Type B pancreatic cell (in vitro differentiated cells): Measurements from ENCODE around the gene MMP2. TPM values are rescaled to one million over a fixed set of nuclear protein-coding genes. Genes with fewer than 3 reads are reported as not detected.

ENCODE experiments used
- DNase-seq: peaks from one replicate; pipeline ENCODE4 v3.0.0; 2021; ENCODE audit warnings: mixed read lengths; ENCODE audit not compliant: unreplicated experiment; ENCODE audit errors: extremely low spot score
- H3K27ac Mint-ChIP-seq: 2 replicates; pipeline ENCODE4 v1.8.0; 2021; ENCODE audit warnings: mild to moderate bottlenecking, mixed read lengths
- H3K27me3 Mint-ChIP-seq: 2 replicates; pipeline ENCODE4 v1.8.0; 2021; ENCODE audit warnings: mixed read lengths
- H3K36me3 Mint-ChIP-seq: 2 replicates; pipeline ENCODE4 v1.8.0; 2021; ENCODE audit warnings: mixed read lengths
- H3K4me1 Mint-ChIP-seq: one replicate; pipeline ENCODE4 v1.8.0; 2021; ENCODE audit warnings: mixed read lengths; ENCODE audit not compliant: unreplicated experiment
- H3K4me3 Mint-ChIP-seq: 2 replicates; pipeline ENCODE4 v1.8.0; 2021; ENCODE audit warnings: mild to moderate bottlenecking, mixed read lengths
- H3K9me3 Mint-ChIP-seq: 2 replicates; pipeline ENCODE4 v1.8.0; 2021; ENCODE audit warnings: mixed read lengths
- total RNA-seq: library from RNA; stranded (reverse); gene quantifications from 2 replicates; pipeline ENCODE4 v1.2.1, GENCODE V29; 2021; ENCODE audit warnings: low replicate concordance
- TF ChIP-seq, protein P1 (sequence below): fragments of 200-600 bp; sonication (generic); conservative IDR thresholded peaks from 2 replicates; pipeline ENCODE4 v1.5.0; 2021; ENCODE audit warnings: antibody characterized with exemption, mild to moderate bottlenecking

The MMP2 gene
- total RNA-seq, 1 donor from 2014 or later: 106 TPM

- H3K9me3 Mint-ChIP-seq: no peaks in the 10 kb centered on the region
- no peak overlapping the region for H3K4me3 Mint-ChIP-seq
- no peak for DNase-seq
- H3K27me3 Mint-ChIP-seq: peaks cover 9% of the 10 kb centered on the region
- peaks cover 34% of the 10 kb centered on the region for H3K36me3 Mint-ChIP-seq
- H3K27ac Mint-ChIP-seq: no peak overlapping the region
- TF ChIP-seq, protein P1, sequence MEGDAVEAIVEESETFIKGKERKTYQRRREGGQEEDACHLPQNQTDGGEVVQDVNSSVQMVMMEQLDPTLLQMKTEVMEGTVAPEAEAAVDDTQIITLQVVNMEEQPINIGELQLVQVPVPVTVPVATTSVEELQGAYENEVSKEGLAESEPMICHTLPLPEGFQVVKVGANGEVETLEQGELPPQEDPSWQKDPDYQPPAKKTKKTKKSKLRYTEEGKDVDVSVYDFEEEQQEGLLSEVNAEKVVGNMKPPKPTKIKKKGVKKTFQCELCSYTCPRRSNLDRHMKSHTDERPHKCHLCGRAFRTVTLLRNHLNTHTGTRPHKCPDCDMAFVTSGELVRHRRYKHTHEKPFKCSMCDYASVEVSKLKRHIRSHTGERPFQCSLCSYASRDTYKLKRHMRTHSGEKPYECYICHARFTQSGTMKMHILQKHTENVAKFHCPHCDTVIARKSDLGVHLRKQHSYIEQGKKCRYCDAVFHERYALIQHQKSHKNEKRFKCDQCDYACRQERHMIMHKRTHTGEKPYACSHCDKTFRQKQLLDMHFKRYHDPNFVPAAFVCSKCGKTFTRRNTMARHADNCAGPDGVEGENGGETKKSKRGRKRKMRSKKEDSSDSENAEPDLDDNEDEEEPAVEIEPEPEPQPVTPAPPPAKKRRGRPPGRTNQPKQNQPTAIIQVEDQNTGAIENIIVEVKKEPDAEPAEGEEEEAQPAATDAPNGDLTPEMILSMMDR: no peak
- H3K4me1 Mint-ChIP-seq: no peaks in the 10 kb centered on the region
Observed at GRCh38 chr16:55489119-55489955, 10.3 kb downstream of the MMP2 start.

DNA sequence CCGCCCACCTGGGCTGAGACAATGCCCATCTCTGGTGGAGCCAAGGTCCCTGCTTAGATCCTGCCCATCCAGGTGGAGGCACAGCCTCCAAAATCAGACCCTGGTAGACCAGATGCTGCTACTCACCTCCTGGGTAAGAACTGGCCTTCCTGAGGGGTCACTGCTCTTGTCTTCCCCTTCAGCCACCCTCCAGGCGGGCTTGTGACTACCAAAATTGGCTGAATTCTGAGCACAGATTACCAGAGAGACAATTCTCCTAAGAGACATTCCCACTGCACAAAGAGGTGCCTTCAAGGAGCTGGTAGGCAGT is 10.9 kb downstream of the MMP2 start:
- no peaks in the 10 kb centered on the region for H3K9me3 Mint-ChIP-seq
- no peak overlapping the region for H3K4me3 Mint-ChIP-seq
- peaks cover 7% of the 10 kb centered on the region for H3K27me3 Mint-ChIP-seq
- no peak for DNase-seq
- TF ChIP-seq, protein P1: no peak
- H3K36me3 Mint-ChIP-seq: peaks cover 28% of the 10 kb centered on the region
- peaks cover 5% of the 10 kb centered on the region for H3K4me1 Mint-ChIP-seq
- H3K27ac Mint-ChIP-seq: no peak overlapping the region

DNA sequence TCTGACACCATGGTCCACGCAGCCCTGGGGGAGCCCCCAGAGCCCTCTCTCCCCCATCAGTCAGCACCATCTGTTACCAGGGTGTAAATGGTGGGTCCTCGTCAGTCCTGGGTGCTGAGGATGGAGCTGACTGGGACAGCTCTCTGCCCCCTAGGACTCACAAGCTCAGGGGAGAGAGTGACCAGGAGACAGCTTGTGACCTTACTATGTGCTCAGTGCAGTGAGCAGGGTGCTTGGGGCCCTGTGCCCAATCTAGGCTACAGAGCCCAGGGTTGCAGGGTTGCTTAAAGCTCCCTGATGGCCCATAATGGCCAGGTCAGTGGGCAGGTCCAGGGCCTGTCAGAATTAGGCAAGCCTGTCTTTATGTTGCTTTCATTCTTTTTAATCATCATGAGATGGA is 11.3 kb downstream of the MMP2 start:
- no peak for DNase-seq

GRCh38 chr16:55491691-55492090 is 12.7 kb downstream of the MMP2 start:
- no peak overlapping the region for H3K27ac Mint-ChIP-seq
- H3K9me3 Mint-ChIP-seq: no peaks in the 10 kb centered on the region
- H3K4me3 Mint-ChIP-seq: no peak overlapping the region
- H3K36me3 Mint-ChIP-seq: peaks cover 16% of the 10 kb centered on the region
- TF ChIP-seq, protein P1: no peak
- peaks cover 6% of the 10 kb centered on the region for H3K27me3 Mint-ChIP-seq
- no peak for DNase-seq
- H3K4me1 Mint-ChIP-seq: peaks cover 18% of the 10 kb centered on the region

More for the DNA sequence above, 11.3 kb downstream of the MMP2 start:
- Mint-ChIP-seq H3K9me3 (no peaks in the 10 kb centered on the region), H3K4me3 (no peak overlapping the region), H3K27ac (no peak overlapping the region), H3K27me3 (peaks cover 6% of the 10 kb centered on the region), H3K36me3 (peaks cover 27% of the 10 kb centered on the region), H3K4me1 (peaks cover 9% of the 10 kb centered on the region)
- TF ChIP-seq, protein P1: no peak

GRCh38 chr16:55492756-55493380 is 13.9 kb downstream of the MMP2 start:
- H3K36me3 Mint-ChIP-seq: peaks cover 13% of the 10 kb centered on the region
- peaks cover 18% of the 10 kb centered on the region for H3K4me1 Mint-ChIP-seq
- no peak overlapping the region for H3K4me3 Mint-ChIP-seq
- no peaks in the 10 kb centered on the region for H3K9me3 Mint-ChIP-seq
- H3K27me3 Mint-ChIP-seq: peaks cover 6% of the 10 kb centered on the region
- no peak for DNase-seq
- no peak overlapping the region for H3K27ac Mint-ChIP-seq
- TF ChIP-seq, protein P1: no peak
